ENCODE results near the gene TFF2.

The TFF2 gene

DNA sequence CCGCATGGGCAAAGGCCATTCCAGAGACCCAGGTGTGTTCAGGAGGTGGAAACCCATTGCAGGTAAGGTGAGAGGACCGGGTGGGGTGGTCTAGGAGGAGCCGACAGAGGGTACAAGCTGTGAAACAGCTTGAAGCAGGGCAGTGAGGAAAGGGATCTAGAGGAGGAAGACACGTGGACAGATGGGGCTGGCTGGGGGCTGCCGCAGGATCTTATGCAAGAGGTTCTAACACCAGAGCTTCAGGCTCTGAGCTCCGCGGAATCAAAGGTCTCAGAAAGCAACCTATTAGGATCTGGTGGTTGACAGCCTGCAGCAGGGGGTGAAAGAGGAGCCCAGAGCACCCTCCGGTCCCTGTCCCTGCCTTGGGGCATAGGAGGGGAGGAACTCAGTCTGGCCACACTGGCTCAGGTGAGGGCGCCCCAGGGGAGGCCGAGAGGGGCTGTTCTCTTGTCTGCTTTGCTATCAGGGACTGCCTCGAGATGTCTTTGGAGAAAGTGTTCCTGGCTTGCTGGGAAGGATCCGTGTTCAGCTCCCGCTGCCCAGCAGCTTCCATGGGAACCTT, 13.6 kb upstream of the TFF2 start (continued):
- TF ChIP-seq, protein P1, sequence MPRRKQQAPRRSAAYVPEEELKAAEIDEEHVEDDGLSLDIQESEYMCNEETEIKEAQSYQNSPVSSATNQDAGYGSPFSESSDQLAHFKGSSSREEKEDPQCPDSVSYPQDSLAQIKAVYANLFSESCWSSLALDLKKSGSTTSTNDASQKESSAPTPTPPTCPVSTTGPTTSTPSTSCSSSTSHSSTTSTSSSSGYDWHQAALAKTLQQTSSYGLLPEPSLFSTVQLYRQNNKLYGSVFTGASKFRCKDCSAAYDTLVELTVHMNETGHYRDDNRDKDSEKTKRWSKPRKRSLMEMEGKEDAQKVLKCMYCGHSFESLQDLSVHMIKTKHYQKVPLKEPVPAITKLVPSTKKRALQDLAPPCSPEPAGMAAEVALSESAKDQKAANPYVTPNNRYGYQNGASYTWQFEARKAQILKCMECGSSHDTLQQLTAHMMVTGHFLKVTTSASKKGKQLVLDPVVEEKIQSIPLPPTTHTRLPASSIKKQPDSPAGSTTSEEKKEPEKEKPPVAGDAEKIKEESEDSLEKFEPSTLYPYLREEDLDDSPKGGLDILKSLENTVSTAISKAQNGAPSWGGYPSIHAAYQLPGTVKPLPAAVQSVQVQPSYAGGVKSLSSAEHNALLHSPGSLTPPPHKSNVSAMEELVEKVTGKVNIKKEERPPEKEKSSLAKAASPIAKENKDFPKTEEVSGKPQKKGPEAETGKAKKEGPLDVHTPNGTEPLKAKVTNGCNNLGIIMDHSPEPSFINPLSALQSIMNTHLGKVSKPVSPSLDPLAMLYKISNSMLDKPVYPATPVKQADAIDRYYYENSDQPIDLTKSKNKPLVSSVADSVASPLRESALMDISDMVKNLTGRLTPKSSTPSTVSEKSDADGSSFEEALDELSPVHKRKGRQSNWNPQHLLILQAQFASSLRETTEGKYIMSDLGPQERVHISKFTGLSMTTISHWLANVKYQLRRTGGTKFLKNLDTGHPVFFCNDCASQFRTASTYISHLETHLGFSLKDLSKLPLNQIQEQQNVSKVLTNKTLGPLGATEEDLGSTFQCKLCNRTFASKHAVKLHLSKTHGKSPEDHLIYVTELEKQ (tag by site-specific recombination; IDR thresholded peaks at IDR 0.05; ENCODE audit: borderline replicate concordance): no peak
- no peak for TF ChIP-seq BCL11B (tag by site-specific recombination; IDR thresholded peaks at IDR 0.05; ENCODE audit: low read depth)
- no peak for TF ChIP-seq ZNF473 (tag by site-specific recombination; IDR thresholded peaks at IDR 0.05)
- no peak for TF ChIP-seq ZNF133 (tag by site-specific recombination; IDR thresholded peaks at IDR 0.05)
- no peak for TF ChIP-seq KLF16 (tag by site-specific recombination; IDR thresholded peaks at IDR 0.05)
- TF ChIP-seq ZNF24 (tag by site-specific recombination; IDR thresholded peaks at IDR 0.05): no peak
- TF ChIP-seq YY1 (tag by site-specific recombination; IDR thresholded peaks at IDR 0.05): no peak
- TF ChIP-seq, protein P2, sequence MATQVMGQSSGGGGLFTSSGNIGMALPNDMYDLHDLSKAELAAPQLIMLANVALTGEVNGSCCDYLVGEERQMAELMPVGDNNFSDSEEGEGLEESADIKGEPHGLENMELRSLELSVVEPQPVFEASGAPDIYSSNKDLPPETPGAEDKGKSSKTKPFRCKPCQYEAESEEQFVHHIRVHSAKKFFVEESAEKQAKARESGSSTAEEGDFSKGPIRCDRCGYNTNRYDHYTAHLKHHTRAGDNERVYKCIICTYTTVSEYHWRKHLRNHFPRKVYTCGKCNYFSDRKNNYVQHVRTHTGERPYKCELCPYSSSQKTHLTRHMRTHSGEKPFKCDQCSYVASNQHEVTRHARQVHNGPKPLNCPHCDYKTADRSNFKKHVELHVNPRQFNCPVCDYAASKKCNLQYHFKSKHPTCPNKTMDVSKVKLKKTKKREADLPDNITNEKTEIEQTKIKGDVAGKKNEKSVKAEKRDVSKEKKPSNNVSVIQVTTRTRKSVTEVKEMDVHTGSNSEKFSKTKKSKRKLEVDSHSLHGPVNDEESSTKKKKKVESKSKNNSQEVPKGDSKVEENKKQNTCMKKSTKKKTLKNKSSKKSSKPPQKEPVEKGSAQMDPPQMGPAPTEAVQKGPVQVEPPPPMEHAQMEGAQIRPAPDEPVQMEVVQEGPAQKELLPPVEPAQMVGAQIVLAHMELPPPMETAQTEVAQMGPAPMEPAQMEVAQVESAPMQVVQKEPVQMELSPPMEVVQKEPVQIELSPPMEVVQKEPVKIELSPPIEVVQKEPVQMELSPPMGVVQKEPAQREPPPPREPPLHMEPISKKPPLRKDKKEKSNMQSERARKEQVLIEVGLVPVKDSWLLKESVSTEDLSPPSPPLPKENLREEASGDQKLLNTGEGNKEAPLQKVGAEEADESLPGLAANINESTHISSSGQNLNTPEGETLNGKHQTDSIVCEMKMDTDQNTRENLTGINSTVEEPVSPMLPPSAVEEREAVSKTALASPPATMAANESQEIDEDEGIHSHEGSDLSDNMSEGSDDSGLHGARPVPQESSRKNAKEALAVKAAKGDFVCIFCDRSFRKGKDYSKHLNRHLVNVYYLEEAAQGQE (tag by site-specific recombination; IDR thresholded peaks at IDR 0.05): no peak
- no peak for TF ChIP-seq SCRT2 (tag by site-specific recombination; IDR thresholded peaks at IDR 0.05)
- TF ChIP-seq ZNF391 (tag by site-specific recombination; IDR thresholded peaks at IDR 0.05; ENCODE audit: borderline replicate concordance, low read depth): no peak
- TF ChIP-seq ZFP37 (tag by site-specific recombination; IDR thresholded peaks at IDR 0.05): no peak

DNA sequence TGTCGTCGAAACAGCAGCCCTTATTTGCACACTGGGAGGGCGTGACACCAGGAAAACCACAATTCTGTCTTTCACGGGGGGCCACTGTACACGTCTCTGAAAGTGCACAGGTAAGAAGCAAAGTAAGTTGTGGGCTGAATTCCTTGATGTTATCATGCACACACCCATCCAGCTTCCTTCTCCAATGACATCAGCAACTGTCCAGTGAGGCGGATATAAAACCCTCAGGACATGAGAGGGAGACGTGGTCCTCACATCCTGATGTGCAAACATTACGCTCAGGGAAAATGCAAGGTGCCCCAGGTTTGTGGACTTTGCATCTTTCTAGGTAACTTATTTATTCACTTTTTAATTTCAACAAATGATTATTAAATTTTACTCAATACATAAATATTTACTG, 12.5 kb upstream of the TFF2 start:
- Histone ChIP-seq H3K4me1 (ENCODE audit: control insufficient read depth, insufficient read depth, low read length) (no peaks in the 10 kb centered on the region), H3K4me3 (ENCODE audit: low read depth, low read length) (no peak overlapping the region), H3K9me3 (ENCODE audit: control insufficient read depth, insufficient read depth, low read depth, low read length) (no peaks in the 10 kb centered on the region), H3K27ac (ENCODE audit: extremely low read depth, low read depth, low read length) (no peak overlapping the region), H3K36me3 (ENCODE audit: control insufficient read depth in 2 of 2, insufficient read depth in 1 of 2, low read length in 2 of 2) (no peaks in the 10 kb centered on the region)
- ChIA-PET CTCF (interaction anchor here (0.7 to 1.3 kb wide), 2 partner anchors 178 to 255 kb away, joined by 3 to 5 read pairs; no protein-coding TSS in a partner anchor), POLR2A (no interaction called here)
- TF ChIP-seq ZNF529 (tag by site-specific recombination; IDR thresholded peaks at IDR 0.05; ENCODE audit: insufficient replicate concordance): no peak
- TF ChIP-seq ZNF555 (tag by site-specific recombination; conservative IDR thresholded peaks at IDR 0.05): no peak
- no peak for TF ChIP-seq KLF1 (tag by site-specific recombination; IDR thresholded peaks at IDR 0.05)
- TF ChIP-seq ZIC2 (tag by site-specific recombination; IDR thresholded peaks at IDR 0.05): no peak
- TF ChIP-seq ZNF473 (tag by site-specific recombination; IDR thresholded peaks at IDR 0.05): no peak
- TF ChIP-seq, protein P3, sequence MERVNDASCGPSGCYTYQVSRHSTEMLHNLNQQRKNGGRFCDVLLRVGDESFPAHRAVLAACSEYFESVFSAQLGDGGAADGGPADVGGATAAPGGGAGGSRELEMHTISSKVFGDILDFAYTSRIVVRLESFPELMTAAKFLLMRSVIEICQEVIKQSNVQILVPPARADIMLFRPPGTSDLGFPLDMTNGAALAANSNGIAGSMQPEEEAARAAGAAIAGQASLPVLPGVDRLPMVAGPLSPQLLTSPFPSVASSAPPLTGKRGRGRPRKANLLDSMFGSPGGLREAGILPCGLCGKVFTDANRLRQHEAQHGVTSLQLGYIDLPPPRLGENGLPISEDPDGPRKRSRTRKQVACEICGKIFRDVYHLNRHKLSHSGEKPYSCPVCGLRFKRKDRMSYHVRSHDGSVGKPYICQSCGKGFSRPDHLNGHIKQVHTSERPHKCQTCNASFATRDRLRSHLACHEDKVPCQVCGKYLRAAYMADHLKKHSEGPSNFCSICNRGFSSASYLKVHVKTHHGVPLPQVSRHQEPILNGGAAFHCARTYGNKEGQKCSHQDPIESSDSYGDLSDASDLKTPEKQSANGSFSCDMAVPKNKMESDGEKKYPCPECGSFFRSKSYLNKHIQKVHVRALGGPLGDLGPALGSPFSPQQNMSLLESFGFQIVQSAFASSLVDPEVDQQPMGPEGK (tag by site-specific recombination; IDR thresholded peaks at IDR 0.05): no peak
- TF ChIP-seq, protein P4, sequence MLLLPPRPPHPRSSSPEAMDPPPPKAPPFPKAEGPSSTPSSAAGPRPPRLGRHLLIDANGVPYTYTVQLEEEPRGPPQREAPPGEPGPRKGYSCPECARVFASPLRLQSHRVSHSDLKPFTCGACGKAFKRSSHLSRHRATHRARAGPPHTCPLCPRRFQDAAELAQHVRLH (tag by site-specific recombination; IDR thresholded peaks at IDR 0.05): no peak
- no peak for TF ChIP-seq ZSCAN23 (tag by site-specific recombination; IDR thresholded peaks at IDR 0.05)
- no peak for TF ChIP-seq ZNF426 (tag by site-specific recombination; IDR thresholded peaks at IDR 0.05)
- TF ChIP-seq REPIN1 (tag by site-specific recombination; IDR thresholded peaks at IDR 0.05; ENCODE audit: low read depth): no peak
- no peak for TF ChIP-seq ZNF133 (tag by site-specific recombination; IDR thresholded peaks at IDR 0.05)
- TF ChIP-seq HOXC10 (CRISPR knock-in tag; IDR thresholded peaks at IDR 0.05): no peak
- no peak for TF ChIP-seq ZNF747 (tag by site-specific recombination; IDR thresholded peaks at IDR 0.05)
- TF ChIP-seq KLF7 (tag by site-specific recombination; IDR thresholded peaks at IDR 0.05; ENCODE audit: borderline replicate concordance): no peak
- no peak for TF ChIP-seq ZNF302 (tag by site-specific recombination; IDR thresholded peaks at IDR 0.05; ENCODE audit: low read depth)

All from HEK293 (cell line).